Breast epithelium (tissue), 3 donors: ENCODE results near the gene TRIM25.

Experiments
- POLR2A ChIP-seq: fragments of 450-650 bp; IDR thresholded peaks from one replicate; pipeline ENCODE4 v1.6.1; 2016; ENCODE audit warnings: antibody characterized with exemption, mild to moderate bottlenecking, moderate library complexity
- POLR2AphosphoS5 ChIP-seq, 3 donors: sonication (generic); formaldehyde crosslinking; IDR thresholded peaks; one replicate each; pipeline ENCODE4 v1.6.1; 2017; ENCODE audit warnings: antibody characterized with exemption in 3 of 3
- TF ChIP-seq, protein P1 (sequence below), 3 donors: fragments of 450-650 bp; IDR thresholded peaks; one replicate each; pipeline ENCODE4 v1.5.1; 2016 to 2017; ENCODE audit warnings: antibody characterized with exemption in 3 of 3, mild to moderate bottlenecking in 3 of 3, moderate library complexity in 3 of 3

DNA sequence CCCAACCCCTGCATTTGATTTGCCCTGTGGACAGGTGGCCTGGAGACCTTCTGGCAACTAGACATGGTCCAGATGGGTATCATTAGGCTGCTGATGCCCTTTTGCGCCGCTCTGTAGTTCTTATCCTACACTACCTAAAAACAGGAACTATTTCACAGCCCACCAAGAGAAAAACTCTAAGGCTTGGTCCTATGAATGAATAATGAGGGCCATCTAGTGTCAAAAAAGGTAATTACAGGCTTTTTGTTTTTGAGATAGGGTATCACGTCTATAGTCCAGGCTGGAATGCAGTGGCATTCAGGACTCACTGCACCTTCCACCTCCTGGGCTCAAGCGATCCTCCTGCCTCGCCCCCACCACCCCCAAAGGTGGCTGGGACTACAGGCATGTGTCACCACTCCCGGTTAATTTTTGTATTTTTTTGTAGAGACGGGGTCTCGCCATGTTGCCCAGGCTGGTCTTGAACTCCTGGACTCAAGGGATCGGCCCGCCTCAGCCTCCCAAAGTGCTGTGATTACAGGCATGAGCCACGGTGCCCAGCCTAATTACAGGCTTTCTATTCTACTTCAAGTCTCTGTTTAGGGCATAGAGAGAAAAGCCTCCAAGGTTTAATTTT lies 26.1 kb upstream of the TRIM25 start:
- TF ChIP-seq, protein P1, sequence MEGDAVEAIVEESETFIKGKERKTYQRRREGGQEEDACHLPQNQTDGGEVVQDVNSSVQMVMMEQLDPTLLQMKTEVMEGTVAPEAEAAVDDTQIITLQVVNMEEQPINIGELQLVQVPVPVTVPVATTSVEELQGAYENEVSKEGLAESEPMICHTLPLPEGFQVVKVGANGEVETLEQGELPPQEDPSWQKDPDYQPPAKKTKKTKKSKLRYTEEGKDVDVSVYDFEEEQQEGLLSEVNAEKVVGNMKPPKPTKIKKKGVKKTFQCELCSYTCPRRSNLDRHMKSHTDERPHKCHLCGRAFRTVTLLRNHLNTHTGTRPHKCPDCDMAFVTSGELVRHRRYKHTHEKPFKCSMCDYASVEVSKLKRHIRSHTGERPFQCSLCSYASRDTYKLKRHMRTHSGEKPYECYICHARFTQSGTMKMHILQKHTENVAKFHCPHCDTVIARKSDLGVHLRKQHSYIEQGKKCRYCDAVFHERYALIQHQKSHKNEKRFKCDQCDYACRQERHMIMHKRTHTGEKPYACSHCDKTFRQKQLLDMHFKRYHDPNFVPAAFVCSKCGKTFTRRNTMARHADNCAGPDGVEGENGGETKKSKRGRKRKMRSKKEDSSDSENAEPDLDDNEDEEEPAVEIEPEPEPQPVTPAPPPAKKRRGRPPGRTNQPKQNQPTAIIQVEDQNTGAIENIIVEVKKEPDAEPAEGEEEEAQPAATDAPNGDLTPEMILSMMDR (IDR thresholded peaks at IDR 0.05), result peak; percentile 43 to 63 (median 59)
- no peak for TF ChIP-seq POLR2AphosphoS5 (IDR thresholded peaks at IDR 0.05)
- TF ChIP-seq POLR2A, result no peak
